HS-5 (cell line): ENCODE measurements around the gene STK38.

ENCODE experiments used
- DNase-seq: peaks from one replicate; pipeline ENCODE4 v3.0.0-alpha.2; 2012; ENCODE audit warnings: low read depth

Gene STK38

DNA sequence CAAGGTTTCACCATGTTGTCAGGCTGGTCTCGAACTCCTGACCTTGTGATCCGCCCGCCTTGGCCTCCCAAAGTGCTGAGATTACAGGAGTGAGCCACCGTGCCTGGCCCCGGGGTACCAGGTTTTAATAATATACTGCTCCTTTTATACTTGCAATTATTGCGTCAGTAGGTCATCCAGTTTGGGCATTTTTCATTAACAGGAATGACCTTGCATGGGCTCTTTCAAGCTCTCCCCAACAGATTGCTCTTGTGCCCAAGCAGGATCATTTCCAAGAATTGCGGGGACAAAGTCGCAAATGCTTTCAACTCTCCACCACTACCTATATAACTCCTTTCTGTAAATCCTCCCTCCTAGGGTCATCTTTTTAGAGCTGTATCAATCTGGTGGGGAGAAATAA is 23.8 kb downstream of the STK38 start:
- no peak for DNase-seq

DNA sequence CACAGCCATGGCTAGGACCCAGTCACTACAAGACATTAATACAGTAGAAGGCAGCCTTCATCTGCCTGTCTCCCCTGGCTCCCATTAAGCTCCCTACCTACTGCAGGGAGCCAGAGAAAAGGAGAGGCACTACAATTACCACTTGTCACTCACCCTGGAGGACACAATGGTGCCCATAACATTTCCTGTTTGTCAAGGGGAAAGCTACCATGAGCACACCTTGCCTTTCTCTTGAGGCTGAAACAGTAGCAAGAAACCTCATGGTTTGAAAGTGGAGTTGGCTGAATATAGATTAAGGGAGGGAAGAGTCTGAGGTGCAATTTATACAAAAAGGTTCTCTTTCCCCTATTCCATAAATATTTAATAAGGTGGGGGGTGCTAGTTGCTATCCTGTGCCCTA is 27.9 kb downstream of the STK38 start:
- DNase-seq = no peak

DNA sequence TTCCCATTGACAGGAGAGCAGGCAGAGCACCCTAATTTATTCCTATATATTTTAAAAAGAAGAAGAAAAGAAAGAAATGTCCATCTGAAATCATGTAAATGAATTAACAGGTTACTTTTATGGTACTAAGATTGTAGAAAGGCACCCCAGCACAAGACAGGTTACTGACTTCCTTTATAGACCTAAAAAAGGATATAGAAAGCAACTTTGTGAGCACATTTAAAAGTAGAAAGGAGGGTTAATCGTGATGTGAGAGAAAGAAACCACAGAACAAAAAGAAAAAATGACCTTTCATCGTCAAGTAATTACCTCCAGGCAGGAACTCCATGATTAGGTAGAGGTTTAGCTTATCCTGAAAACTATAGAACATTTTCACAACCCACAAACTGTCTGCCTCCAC is 29.9 kb downstream of the STK38 start:
- no peak for DNase-seq

DNA sequence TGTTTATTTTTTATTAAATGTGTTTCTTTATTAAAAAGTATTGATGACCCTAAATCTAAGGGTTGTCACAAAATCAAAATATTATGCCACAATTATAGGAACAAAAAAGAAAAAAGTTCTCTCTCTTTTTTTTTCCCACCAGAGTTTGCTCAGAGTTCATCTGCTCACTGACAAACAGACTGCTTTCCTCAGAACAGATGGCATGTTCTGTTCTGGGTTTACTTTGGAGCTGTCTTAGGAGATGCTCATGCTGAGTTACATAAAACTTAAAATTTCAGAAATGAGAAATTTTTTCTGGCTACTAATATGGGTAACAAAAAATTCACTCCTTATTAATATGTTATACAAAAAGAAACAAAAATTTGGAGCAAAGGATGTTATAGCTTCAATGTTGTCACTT is 30.3 kb downstream of the STK38 start:
- DNase-seq = no peak

DNA sequence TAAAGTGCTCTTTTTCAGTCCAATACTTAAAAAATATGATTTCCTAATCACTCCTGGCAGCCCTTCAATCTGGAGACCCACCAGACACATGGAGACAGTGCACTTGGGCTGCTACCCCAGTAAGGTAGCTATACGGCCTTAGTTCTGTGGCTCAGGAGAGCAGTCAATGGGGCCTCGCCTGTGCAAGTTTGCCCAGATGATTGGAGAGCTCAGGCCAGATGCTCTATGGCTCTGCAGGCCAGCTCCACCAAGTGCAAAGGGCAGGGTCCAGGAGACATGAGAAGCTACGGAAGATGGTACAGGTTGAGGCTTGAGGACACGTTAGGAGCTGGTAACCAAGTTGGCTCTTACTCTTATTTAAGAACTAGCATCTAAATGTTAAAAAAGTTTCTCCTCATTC is 30.7 kb downstream of the STK38 start:
- DNase-seq = no peak

DNA sequence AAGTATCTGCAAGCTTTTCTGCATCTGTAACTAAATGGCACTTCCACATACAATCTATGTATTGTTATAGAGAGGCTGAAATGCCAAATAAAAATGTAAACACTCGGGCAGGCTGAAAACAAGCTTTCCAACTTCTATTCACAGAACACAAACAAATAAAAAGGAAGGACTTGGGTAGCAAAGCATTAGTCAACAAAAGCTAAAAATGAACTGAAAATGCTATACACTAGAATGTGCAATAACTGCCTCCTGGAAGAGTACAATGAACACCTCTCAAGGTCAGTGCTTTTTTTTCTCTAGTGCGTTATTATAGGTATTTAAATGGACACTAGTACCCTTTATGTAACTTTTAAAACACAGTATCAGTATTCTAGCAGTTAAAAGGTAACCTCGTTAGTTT is 31.4 kb downstream of the STK38 start:
- DNase-seq = no peak

DNA sequence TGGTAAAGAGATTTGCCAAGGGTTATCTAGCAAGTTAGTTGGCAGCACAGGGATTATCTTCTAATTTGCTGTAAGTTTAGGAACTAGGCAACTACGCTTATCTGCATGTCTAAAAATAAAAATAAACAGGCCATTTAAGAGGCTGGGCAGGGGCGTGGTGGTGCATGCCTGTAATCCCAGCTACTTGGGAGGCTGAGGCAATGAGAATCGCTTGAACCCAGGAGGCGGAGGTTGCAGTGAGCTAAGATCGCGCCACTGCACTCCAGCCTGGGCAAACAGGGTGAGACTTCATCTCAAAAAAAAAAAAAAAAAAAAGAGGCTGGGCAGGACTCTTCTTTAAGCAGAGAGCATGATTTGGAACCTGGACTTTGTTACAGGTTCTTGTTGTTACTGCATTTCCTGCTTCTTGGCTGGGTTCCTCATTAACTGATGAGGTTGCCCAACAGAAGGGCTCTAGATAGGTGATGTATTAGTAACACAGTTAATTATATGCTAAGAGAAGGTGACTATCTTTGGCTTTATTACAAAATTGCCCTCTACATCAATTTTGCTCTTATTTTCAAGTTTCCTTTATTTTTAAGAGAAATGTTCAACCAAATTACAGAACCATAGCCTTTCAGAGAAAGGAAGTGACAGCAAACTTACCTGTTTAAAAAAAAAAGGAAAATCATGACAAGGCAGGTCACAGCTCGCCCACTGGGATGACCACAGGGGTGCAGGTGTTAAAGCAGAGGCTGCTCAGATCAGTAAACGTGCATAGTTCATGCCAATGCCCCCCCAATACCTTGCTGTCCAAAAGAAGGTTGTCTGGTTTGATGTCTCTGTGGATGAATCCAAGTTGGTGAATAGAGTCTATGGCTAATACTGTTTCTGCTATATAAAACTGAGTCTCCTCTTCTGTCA is 32.5 kb downstream of the STK38 start:
- no peak for DNase-seq

DNA sequence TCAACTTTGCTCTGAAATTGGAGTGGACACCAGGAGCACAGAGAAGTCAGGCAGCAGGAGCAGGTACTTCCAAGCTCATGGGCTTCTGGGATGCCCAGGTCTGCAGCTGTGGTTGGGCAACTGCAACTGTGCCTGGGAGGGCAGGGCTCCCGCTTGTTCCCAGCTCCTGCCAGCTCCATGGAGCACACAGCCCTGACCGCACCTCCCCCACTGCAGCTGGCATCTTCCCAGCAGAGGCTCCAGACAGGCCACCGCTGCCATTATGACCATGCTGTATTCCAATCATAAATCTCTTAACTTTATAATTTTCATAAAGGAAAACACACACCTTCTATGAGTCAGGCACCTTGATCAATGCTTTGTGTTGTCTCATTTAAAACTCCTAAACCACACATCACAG is 36.9 kb downstream of the STK38 start:
- no peak for DNase-seq

GRCh38 chr6:36508532-36508931 is 38.7 kb downstream of the STK38 start:
- no peak for DNase-seq

- DNase-seq = no peak
These were observed 40.7 kb downstream of the STK38 start for GRCh38 chr6:36506611-36507010.

DNA sequence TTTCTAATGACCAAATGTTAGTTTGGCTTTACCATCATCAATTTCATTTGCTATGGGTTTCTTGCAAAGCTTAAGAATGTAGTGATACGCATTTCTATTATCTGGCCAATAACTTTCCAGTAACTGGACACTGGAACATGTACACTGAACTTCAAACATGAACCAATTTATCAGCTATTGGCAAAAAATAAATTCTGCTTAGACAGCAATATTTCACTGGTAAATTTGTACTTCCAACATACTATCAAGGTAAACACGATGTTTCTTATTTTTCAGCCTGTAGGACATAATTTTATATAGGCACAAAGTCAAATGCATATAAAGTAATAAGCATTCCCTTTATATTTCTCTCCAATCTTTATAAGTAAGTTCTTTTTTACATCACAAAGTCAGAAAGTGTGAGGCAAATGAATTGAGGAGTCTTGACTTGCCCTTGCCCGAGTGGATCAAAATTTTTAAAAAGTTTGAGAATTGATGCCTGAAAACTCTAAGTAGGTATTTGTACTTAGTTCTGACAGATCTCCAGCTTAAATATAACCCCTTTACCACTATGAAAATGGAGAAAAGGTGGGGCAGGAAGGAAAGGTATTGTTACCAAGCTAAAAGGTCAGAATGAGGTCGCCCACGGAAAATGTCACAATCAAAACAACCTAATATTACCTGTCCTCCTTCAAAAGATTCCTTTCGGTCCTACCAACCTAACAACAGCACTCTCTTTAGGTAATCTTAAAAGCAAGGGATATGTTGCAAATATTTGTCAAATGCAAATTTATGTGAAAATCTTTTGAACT is 41.3 kb downstream of the STK38 start:
- DNase-seq = no peak

DNA sequence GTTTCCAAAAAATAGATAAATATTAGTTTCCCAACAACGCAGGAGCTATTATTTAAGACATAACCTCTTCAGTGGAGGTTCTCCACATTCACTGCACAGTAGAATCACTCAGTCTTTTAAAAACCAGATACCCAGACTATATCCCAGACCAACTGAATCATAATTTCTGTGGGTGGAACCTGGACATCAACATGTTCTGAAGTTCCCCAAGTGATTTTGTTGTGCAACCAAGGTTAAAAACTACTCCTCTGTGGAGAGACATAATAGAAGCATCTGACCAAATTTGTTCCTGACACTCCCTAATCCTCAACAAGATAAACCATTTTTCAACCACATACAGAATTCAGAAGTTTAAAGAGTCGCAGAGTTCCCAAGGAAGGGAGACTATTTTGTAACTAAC is 42.3 kb downstream of the STK38 start:
- no peak for DNase-seq

GRCh38 chr6:36504181-36504580 is 43.1 kb downstream of the STK38 start:
- DNase-seq = no peak

DNA sequence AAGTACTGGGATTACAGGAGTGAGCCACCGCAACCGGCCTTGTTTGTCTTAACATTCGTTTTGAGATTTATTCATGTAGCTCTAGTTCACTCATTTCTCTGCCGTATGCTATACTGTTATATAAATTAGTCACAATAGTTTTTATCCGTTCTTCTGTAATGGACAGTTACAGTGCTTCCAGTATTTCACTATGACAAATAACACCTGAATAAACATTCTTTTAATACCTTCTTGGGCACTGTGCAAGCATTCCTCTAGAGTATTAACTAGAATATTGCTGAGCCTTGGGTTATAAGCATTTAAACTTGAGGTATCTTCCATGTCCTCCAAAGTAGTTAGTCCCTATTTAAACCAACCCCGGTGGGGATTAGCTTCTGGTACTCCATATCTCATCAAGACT is 45.6 kb downstream of the STK38 start:
- no peak for DNase-seq

DNA sequence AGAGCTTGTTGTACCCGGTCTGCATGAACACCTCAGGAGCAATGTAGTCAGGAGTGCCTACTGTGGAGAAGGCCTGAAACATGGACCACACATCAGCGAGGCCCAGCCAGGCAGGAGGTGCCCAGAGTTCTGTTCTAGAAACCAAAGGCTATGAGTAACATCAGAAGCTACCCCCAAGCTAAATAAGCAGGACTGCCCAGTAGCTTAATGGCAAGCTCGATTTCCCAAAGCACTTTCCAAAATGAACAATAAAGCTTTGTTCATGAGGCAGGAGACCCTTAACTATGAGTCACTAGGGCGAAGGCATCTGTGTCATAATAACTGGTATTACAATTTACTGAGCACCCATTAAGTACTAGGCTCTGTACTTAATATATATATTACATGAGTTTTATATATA is 47.4 kb downstream of the STK38 start:
- no peak for DNase-seq

GRCh38 chr6:36495086-36495485 is 52.2 kb downstream of the STK38 start:
- no peak for DNase-seq

GRCh38 chr6:36493859-36494258 is 53.4 kb downstream of the STK38 start:
- no peak for DNase-seq

- DNase-seq = no peak
These were observed 54.0 kb downstream of the STK38 start for GRCh38 chr6:36493319-36493718.

DNA sequence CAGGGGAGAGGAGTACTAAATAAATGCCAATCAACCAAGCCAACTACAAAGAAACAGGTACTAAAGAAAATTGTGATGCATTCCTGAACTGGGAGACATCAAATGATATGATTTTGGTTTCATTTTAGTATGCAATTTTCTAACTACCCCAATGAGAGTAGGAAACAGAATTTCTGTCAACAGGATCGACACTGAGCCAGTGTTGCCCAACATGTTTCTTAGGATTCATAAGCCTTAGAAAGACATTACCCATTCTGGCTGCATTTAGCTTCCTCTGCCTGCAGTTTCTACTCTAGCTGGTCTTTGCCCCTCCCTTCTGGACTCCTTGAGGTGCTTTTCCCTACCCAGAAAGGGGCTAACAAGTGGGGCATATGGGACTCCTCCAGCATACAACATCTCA is 54.7 kb downstream of the STK38 start:
- no peak for DNase-seq

GRCh38 chr6:36492092-36492491 is 55.2 kb downstream of the STK38 start:
- DNase-seq = no peak

DNA sequence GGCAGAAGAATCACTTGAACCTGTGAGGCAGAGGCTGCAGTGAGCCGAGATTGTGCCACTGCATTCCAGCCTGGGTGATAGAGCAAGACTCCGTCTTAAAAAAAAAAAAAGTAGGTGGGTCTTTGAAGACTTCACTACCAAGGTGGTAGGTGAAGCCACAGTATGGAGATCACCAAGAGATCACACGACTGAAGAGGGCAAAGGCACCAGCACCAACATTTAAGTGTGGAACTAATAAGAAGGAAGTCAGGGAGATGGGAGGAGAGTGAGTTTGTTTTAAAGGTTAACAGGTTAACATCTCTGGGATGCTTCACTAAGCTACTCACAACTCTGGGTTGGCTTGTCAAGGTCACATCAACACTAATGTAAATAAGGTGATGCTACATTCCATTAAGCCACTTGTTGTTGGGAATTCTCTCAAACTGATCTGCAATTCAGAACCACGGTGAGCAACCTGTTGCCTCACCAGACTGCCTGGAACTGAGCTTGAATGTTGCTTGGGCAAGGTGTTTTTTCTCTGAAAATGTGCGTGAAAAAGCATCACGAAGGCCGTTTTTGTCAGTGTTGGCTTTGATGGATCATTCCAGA is 55.8 kb downstream of the STK38 start:
- no peak for DNase-seq

GRCh38 chr6:36489426-36489825 is 57.9 kb downstream of the STK38 start:
- no peak for DNase-seq

- DNase-seq = no peak
These were observed 59.1 kb downstream of the STK38 start for GRCh38 chr6:36488221-36488620.
